ENCODE measurements around the gene OR13J1.

DNA sequence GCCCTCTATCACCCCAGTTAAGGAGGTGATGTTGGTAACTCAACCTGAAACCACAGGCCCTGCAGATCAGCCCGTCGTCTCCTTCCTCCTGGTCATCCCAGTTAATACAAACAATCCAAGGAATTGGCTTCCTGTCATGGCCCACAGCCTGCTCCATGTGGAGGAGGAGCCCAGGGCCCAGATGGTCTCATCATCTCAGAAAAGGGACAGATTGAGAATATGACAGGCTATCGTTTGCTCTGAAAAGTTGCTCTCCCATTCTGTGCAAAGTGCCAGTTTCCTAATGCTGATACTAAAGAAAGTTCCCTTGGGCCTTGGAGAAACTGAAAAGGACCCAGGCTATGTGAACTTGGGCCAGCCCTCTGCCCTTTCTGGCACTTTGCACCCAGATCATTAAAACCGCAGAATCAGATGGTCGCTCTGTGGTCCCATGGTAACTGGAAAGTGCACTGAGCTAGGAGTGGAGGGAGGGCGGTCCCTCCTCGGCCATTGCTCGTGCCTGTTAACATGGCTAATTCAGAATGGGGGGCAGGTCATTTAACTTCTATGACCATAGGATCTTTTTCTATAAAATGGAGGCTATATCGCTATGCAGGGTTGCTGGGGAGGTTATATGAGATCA, 38.4 kb upstream of the OR13J1 start:
- TF ChIP-seq EZH2phosphoT487 (conservative IDR thresholded peaks at IDR 0.05; ENCODE audit: low read length), result no peak
- TF ChIP-seq, protein P1, sequence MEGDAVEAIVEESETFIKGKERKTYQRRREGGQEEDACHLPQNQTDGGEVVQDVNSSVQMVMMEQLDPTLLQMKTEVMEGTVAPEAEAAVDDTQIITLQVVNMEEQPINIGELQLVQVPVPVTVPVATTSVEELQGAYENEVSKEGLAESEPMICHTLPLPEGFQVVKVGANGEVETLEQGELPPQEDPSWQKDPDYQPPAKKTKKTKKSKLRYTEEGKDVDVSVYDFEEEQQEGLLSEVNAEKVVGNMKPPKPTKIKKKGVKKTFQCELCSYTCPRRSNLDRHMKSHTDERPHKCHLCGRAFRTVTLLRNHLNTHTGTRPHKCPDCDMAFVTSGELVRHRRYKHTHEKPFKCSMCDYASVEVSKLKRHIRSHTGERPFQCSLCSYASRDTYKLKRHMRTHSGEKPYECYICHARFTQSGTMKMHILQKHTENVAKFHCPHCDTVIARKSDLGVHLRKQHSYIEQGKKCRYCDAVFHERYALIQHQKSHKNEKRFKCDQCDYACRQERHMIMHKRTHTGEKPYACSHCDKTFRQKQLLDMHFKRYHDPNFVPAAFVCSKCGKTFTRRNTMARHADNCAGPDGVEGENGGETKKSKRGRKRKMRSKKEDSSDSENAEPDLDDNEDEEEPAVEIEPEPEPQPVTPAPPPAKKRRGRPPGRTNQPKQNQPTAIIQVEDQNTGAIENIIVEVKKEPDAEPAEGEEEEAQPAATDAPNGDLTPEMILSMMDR (IDR thresholded peaks at IDR 0.05; ENCODE audit: insufficient read depth, low read length, poor library complexity, severe bottlenecking), result no peak

Measured in SU-DHL-6 (cell line).